Measurements from ENCODE around the gene LDB2.

LDB2 gene

DNA sequence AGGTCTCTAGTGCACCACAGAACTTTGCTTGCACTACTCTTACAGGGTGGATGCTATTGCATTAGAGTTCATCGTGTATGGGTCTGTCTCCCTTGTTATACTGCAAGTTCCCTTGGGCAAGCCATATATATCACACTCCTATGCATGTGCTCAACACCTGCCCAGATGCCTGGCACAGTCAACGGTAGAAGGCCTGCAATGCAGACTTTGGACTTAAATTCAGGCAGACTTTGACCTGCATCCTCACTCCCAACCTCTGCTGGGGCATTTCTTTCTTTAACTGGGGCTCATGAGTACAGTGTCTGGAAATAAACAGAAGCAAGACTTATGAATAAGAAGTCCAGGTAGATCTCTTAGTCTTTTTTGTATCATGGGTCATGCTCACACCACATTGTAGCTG lies 148.2 kb downstream of the LDB2 start:
- H3K79me2 ChIP-seq (ENCODE audit: insufficient read depth, low read length): no peaks in the 10 kb centered on the region
- no peak overlapping the region for H3K4me2 ChIP-seq (ENCODE audit: low read length)
- H3K9ac ChIP-seq (ENCODE audit: low read length): no peak overlapping the region
- no peaks in the 10 kb centered on the region for H4K20me1 ChIP-seq (ENCODE audit: insufficient read depth, low read length)
- no peak overlapping the region for H3K4me3 ChIP-seq (ENCODE audit: low read depth, low read length, poor library complexity, severe bottlenecking)
- H3K4me1 ChIP-seq (ENCODE audit: insufficient read depth, low read length, severe bottlenecking): no peaks in the 10 kb centered on the region
- H3F3A ChIP-seq (ENCODE audit: insufficient read depth, low read length): no peaks in the 10 kb centered on the region
- no peak overlapping the region for H3K27ac ChIP-seq (ENCODE audit: low read depth, low read length, poor library complexity, severe bottlenecking)
- no peaks in the 10 kb centered on the region for H3K27me3 ChIP-seq (ENCODE audit: insufficient read depth, low read length)
- H3K9me3 ChIP-seq (ENCODE audit: low read length): no peaks in the 10 kb centered on the region
- TF ChIP-seq EZH2 (IDR thresholded peaks at IDR 0.05; ENCODE audit: borderline replicate concordance, low read length): no peak
- TF ChIP-seq, protein P1, sequence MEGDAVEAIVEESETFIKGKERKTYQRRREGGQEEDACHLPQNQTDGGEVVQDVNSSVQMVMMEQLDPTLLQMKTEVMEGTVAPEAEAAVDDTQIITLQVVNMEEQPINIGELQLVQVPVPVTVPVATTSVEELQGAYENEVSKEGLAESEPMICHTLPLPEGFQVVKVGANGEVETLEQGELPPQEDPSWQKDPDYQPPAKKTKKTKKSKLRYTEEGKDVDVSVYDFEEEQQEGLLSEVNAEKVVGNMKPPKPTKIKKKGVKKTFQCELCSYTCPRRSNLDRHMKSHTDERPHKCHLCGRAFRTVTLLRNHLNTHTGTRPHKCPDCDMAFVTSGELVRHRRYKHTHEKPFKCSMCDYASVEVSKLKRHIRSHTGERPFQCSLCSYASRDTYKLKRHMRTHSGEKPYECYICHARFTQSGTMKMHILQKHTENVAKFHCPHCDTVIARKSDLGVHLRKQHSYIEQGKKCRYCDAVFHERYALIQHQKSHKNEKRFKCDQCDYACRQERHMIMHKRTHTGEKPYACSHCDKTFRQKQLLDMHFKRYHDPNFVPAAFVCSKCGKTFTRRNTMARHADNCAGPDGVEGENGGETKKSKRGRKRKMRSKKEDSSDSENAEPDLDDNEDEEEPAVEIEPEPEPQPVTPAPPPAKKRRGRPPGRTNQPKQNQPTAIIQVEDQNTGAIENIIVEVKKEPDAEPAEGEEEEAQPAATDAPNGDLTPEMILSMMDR (IDR thresholded peaks at IDR 0.05; ENCODE audit: low read length): no peak
- no peak overlapping the region for H2AFZ ChIP-seq (ENCODE audit: low read length)
- no peaks in the 10 kb centered on the region for H3K36me3 ChIP-seq (ENCODE audit: insufficient read depth, low read length)
- H3K9me2 ChIP-seq (ENCODE audit: low read depth, low read length): no peaks in the 10 kb centered on the region

DNA sequence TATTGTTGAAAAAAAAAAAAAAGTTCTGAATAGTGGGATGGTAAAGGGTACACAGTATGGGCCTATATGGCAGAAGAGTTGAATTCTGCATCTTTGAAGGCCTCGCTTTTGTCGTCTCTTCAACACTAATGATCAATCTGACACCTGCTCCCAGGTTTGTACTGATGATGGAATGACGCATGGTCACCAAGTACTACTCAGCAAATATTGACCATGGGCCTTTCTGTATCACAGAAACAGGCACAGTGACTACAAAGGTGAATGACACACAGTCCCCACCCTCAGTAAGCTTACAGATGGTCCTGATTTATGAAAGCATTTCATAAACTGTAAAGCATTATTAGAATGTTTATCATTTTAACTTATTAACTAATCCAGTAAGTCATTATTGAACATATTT lies 152.6 kb downstream of the LDB2 start:
- Histone ChIP-seq H3K27me3 (ENCODE audit: insufficient read depth, low read length) (no peaks in the 10 kb centered on the region), H3K36me3 (ENCODE audit: insufficient read depth, low read length) (no peaks in the 10 kb centered on the region), H3K9me3 (ENCODE audit: low read length) (no peaks in the 10 kb centered on the region), H3K4me1 (ENCODE audit: insufficient read depth, low read length, severe bottlenecking) (no peaks in the 10 kb centered on the region), H3K4me3 (ENCODE audit: low read depth, low read length, poor library complexity, severe bottlenecking) (no peak overlapping the region), H3F3A (ENCODE audit: insufficient read depth, low read length) (no peaks in the 10 kb centered on the region), H3K4me2 (ENCODE audit: low read length) (no peak overlapping the region), H3K27ac (ENCODE audit: low read depth, low read length, poor library complexity, severe bottlenecking) (no peak overlapping the region), H3K79me2 (ENCODE audit: insufficient read depth, low read length) (no peaks in the 10 kb centered on the region), H3K9me2 (ENCODE audit: low read depth, low read length) (no peaks in the 10 kb centered on the region), H4K20me1 (ENCODE audit: insufficient read depth, low read length) (no peaks in the 10 kb centered on the region), H2AFZ (ENCODE audit: low read length) (no peak overlapping the region), H3K9ac (ENCODE audit: low read length) (no peak overlapping the region)
- TF ChIP-seq, protein P1 (IDR thresholded peaks at IDR 0.05; ENCODE audit: low read length): no peak
- no peak for TF ChIP-seq EZH2 (IDR thresholded peaks at IDR 0.05; ENCODE audit: borderline replicate concordance, low read length)

DNA sequence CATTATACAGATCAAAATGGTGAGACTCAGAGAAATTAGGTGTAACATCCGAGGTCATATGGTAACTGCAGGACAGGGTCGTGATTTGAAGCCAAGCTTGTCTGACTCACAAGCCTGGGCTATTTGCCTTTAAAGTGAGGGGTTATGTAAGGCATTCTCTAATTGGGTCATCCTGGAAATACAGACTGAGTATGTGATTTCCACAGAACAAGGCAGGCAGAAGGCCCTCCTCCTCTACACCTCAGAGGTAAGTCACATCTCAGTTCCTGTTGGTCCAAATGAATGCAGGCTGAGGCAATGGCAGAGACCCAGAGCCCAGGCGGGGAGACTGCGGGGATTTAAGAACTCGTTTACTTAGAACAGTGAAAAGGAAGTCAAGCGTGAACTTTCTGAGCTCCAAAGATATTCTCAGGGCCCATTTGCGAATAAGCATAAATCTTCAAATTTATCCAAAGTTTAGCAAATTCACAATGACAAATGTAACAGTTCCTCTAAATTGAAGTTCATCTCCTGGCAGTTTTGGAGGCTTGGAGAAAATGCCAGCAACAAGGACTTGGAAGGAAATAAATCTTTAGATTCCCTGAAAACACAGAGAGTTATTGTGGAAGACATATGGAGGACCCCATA lies 153.3 kb downstream of the LDB2 start:
- Histone ChIP-seq H2AFZ (ENCODE audit: low read length) (no peak overlapping the region), H3K4me1 (ENCODE audit: insufficient read depth, low read length, severe bottlenecking) (no peaks in the 10 kb centered on the region), H4K20me1 (ENCODE audit: insufficient read depth, low read length) (no peaks in the 10 kb centered on the region), H3K27ac (ENCODE audit: low read depth, low read length, poor library complexity, severe bottlenecking) (no peak overlapping the region), H3K9me2 (ENCODE audit: low read depth, low read length) (no peaks in the 10 kb centered on the region), H3K36me3 (ENCODE audit: insufficient read depth, low read length) (no peaks in the 10 kb centered on the region), H3K4me2 (ENCODE audit: low read length) (no peak overlapping the region), H3K9ac (ENCODE audit: low read length) (no peak overlapping the region), H3F3A (ENCODE audit: insufficient read depth, low read length) (no peaks in the 10 kb centered on the region), H3K9me3 (ENCODE audit: low read length) (no peaks in the 10 kb centered on the region), H3K79me2 (ENCODE audit: insufficient read depth, low read length) (no peaks in the 10 kb centered on the region), H3K4me3 (ENCODE audit: low read depth, low read length, poor library complexity, severe bottlenecking) (no peak overlapping the region), H3K27me3 (ENCODE audit: insufficient read depth, low read length) (no peaks in the 10 kb centered on the region)
- TF ChIP-seq, protein P1 (IDR thresholded peaks at IDR 0.05; ENCODE audit: low read length): no peak
- no peak for TF ChIP-seq EZH2 (IDR thresholded peaks at IDR 0.05; ENCODE audit: borderline replicate concordance, low read length)

Data from OCI-LY1 (cell line).